Stromal cell of bone marrow (primary cell): ENCODE data around the gene ATP8B3.

Source experiments
- DNase-seq: peaks from one replicate; pipeline ENCODE4 v3.0.0-alpha.2; 2012; ENCODE audit warnings: low read depth

Gene ATP8B3

GRCh38 chr19:1746401-1747284, 65.4 kb downstream of the ATP8B3 start:
- no peak for DNase-seq

GRCh38 chr19:1745589-1746031, 66.5 kb downstream of the ATP8B3 start:
- DNase-seq, result no peak

GRCh38 chr19:1744822-1745563, 67.1 kb downstream of the ATP8B3 start:
- no peak for DNase-seq

- no peak for DNase-seq
Observed at GRCh38 chr19:1744133-1744665, 67.9 kb downstream of the ATP8B3 start.

GRCh38 chr19:1742989-1743696, 68.9 kb downstream of the ATP8B3 start:
- no peak for DNase-seq

GRCh38 chr19:1739960-1740629, 72.0 kb downstream of the ATP8B3 start:
- no peak for DNase-seq

- DNase-seq, result no peak
Observed at GRCh38 chr19:1736927-1737326, 75.1 kb downstream of the ATP8B3 start.

GRCh38 chr19:1736280-1736679, 75.8 kb downstream of the ATP8B3 start:
- no peak for DNase-seq

GRCh38 chr19:1734321-1734966, 77.6 kb downstream of the ATP8B3 start:
- no peak for DNase-seq
